Right lobe of liver (tissue), 6 donors: ENCODE results near the gene BAIAP2L2. TPM values are rescaled to one million over a fixed set of nuclear protein-coding genes. Genes with fewer than 3 reads are reported as not detected.

ENCODE experiments used
- ATAC-seq, 4 donors: fragments of 200-7000 bp; cut with Tn5 transposase; one replicate each; pipeline ENCODE4 v1.9.1; 2020; ENCODE audit warnings: mild to moderate bottlenecking in 4 of 4, moderate library complexity in 4 of 4
- DNase-seq, 3 donors: peaks; one replicate each; pipeline ENCODE4 v3.0.0-alpha.2; 2020
- H3K27ac ChIP-seq, 3 donors: fragments of 200-600 bp; one replicate each; pipeline ENCODE4 v1.8.0; 2022
- H3K27me3 ChIP-seq, 2 donors: fragments of 200-600 bp; one replicate each; pipeline ENCODE4 v1.8.0; 2022
- H3K36me3 ChIP-seq, 4 donors: fragments of 200-600 bp; sonication (generic) in 1 of 4; one replicate each; pipeline versions ENCODE4 v1.5.1 to v1.8.0; 2017 to 2022; ENCODE audit warnings: control low read depth in 1 of 4
- H3K4me1 ChIP-seq, 4 donors: fragments of 200-600 bp; sonication (generic) in 1 of 4; one replicate each; pipeline versions ENCODE4 v1.5.1 to v1.8.0; 2017 to 2022; ENCODE audit warnings: control low read depth in 1 of 4
- H3K4me3 ChIP-seq, 3 donors: fragments of 200-600 bp; one replicate each; pipeline ENCODE4 v1.8.0; 2022
- H3K9me3 ChIP-seq, 4 donors: fragments of 200-600 bp; sonication (generic) in 1 of 4; one replicate each; pipeline versions ENCODE4 v1.5.1 to v1.8.0; 2017 to 2022; ENCODE audit warnings: control low read depth in 1 of 4
- POLR2A ChIP-seq: fragments of 450-650 bp; IDR thresholded peaks from one replicate; pipeline ENCODE4 v1.6.1; 2017; ENCODE audit warnings: antibody characterized with exemption, mild to moderate bottlenecking
- WGBS: methylation state at CpG from one replicate; pipeline ENCODE4 v1.1.6; 2018; ENCODE audit warnings: low coverage, low lambda C conversion rate; ENCODE audit not compliant: insufficient coverage; ENCODE audit errors: missing lambda C conversion rate; 5-methylcytosine and 5-hydroxymethylcytosine counted together
- intact Hi-C, 2 donors: fragments of 100-400 bp; cut with DNase I; formaldehyde crosslinking; loops; one replicate each; pipeline versions ENCODE4 v1.11.2 to v1.14.1; 2022
- total RNA-seq, 6 experiments: library from RNA; depleted of rRNA in 2 of 6; stranded (reverse); fragments of >200 nt in 2 of 6; fragmentation: NEBNext Ultra II Directional in 3 of 6; extraction: Animal tissue kit (Norgen Biotek cat#: 25700) in 3 of 6; gene quantifications; one replicate each; pipeline versions ENCODE4 v1.1.0 to v1.2.4, GENCODE V29; 2016 to 2023
- TF ChIP-seq, protein P1 (sequence below), 4 donors: fragments of 200-600 bp in 3 of 4; fragments of 450-650 bp in 1 of 4; IDR thresholded peaks; one replicate each; pipeline versions ENCODE4 v1.5.1 to v1.8.0; 2016 to 2022; ENCODE audit warnings: antibody characterized with exemption in 4 of 4, mild to moderate bottlenecking in 2 of 4
- donor health status: DM: no; HTN: yes; CAD: no.
- donor health status: DM: no; HTN: no; CAD: no.
- donor health status: DM: no; HTN: no; CAD: no.
- donor health status: DM: no; HTN: yes; CAD: no.
- donor health status: DM: no; HTN: yes; CAD: no.

The BAIAP2L2 gene
- total RNA-seq, 6 experiments from 2014 or later = 0.79 to 5.0 (median 1.4) TPM

DNA sequence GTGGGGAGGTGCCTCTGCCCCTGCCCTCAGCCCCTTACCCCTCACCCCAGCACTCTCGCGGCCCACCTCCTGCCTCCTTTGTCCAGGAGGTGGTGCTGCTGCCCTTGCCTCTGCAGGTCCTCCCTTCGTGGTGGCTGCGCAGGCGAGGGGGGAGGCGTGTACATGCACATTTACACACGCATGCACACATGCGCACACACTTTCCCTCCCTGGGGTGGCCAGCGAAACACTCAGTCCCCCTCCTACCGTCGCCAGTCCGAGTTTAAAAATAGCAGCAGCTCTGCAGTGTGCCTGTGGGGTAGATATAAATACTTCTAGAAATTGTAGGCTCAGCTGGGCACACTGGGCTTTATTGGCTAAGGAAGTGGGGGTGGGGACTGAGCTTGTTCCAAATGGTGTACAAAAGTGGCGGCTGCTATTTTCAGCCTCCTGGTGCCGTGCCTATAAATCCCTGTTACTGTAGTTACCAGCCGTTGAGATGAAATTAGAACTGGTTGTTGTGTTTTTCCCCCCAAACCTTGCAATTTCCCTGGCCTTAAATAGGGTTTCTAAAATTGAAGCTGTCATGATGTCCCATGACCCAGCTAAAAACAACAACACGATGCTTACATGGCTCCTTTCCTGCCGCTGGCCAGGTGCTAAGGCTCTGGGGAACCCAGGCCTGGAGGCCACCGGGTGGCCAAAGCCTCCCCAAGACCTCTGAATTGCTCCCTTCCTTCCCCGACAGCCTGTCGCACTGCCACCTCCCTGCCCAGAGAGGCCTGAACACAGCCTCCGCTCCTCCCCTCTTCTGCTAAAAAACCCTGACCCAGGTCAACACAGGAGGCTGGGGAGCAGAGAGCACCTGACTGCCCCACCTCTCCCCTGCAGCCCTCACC, 40.9 kb downstream of the BAIAP2L2 start:
- DNase-seq = peak; percentile 38 to 51 (median 45)
- TF ChIP-seq, protein P1, sequence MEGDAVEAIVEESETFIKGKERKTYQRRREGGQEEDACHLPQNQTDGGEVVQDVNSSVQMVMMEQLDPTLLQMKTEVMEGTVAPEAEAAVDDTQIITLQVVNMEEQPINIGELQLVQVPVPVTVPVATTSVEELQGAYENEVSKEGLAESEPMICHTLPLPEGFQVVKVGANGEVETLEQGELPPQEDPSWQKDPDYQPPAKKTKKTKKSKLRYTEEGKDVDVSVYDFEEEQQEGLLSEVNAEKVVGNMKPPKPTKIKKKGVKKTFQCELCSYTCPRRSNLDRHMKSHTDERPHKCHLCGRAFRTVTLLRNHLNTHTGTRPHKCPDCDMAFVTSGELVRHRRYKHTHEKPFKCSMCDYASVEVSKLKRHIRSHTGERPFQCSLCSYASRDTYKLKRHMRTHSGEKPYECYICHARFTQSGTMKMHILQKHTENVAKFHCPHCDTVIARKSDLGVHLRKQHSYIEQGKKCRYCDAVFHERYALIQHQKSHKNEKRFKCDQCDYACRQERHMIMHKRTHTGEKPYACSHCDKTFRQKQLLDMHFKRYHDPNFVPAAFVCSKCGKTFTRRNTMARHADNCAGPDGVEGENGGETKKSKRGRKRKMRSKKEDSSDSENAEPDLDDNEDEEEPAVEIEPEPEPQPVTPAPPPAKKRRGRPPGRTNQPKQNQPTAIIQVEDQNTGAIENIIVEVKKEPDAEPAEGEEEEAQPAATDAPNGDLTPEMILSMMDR (IDR thresholded peaks at IDR 0.05) = peak; percentile 9 to 37 (median 30)
- TF ChIP-seq POLR2A = no peak
- ATAC-seq = peak in 2 of 4 donors; percentile 15
- peaks cover 0 to 48% (median 22%) of the 10 kb centered on the region in 4 donors for H3K36me3 ChIP-seq
- no peaks in the 10 kb centered on the region for H3K27me3 ChIP-seq
- peaks cover 0 to under 1% (median 0%) of the 10 kb centered on the region in 4 donors for H3K4me1 ChIP-seq
- intact Hi-C loops = loop anchor here in 1 of 2 donors (10.0 kb wide), 1 partner anchor 275 kb away; no protein-coding TSS in a partner anchor
- no peak overlapping the region for H3K27ac ChIP-seq
- H3K4me3 ChIP-seq = no peak overlapping the region
- WGBS = 79% methylated on average over 10 of the region's 21 CpGs
- H3K9me3 ChIP-seq = no peaks in the 10 kb centered on the region

DNA sequence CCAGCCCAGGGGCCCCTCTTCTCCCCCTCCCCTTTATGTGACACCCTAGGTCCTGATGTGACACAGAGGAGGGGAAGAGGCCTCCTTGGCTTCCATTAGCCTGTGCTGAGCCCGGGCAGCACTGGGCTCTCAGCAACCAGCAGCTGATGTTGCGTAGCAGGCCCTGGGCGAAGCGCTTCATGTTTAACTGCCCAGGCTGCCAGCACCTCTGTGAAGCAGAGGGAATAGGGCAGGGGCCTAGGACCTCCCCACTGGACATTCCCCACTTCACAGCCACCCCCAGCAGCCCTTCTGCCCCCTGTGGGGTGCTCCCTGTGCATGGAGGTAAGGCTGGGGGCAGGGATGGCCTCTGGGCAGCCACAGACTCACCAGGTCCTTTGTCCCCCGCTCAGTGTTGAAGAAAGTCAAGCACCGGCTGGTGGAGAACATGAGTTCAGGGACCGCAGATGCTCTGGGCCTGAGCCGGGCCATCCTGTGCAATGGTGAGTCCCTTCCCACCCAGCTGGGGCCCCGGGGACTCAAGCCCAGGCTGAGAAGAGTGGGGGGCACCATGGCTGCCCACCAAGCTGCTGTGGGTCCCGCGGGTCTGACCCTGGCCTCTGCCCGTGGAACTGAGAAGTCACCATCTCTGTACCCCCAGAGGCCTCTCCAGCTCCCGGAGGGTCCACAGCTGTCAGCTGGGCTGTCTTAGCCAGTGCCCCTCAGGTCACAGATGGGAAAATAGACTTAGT, 41.7 kb downstream of the BAIAP2L2 start:
- peak in 1 of 3 donors; percentile 23 for DNase-seq
- Histone ChIP-seq H3K9me3 (no peaks in the 10 kb centered on the region), H3K4me3 (no peak overlapping the region), H3K27ac (no peak overlapping the region), H3K36me3 (peaks cover 0 to 52% (median 23%) of the 10 kb centered on the region in 4 donors), H3K4me1 (no peaks in the 10 kb centered on the region), H3K27me3 (no peaks in the 10 kb centered on the region)
- no peak for TF ChIP-seq POLR2A
- TF ChIP-seq, protein P1 (IDR thresholded peaks at IDR 0.05) = no peak
- intact Hi-C loops = loop anchor here in 1 of 2 donors (10.0 kb wide), 1 partner anchor 276 kb away; no protein-coding TSS in a partner anchor
- WGBS = 90% methylated on average over 2 of the region's 13 CpGs
- ATAC-seq = no peak

DNA sequence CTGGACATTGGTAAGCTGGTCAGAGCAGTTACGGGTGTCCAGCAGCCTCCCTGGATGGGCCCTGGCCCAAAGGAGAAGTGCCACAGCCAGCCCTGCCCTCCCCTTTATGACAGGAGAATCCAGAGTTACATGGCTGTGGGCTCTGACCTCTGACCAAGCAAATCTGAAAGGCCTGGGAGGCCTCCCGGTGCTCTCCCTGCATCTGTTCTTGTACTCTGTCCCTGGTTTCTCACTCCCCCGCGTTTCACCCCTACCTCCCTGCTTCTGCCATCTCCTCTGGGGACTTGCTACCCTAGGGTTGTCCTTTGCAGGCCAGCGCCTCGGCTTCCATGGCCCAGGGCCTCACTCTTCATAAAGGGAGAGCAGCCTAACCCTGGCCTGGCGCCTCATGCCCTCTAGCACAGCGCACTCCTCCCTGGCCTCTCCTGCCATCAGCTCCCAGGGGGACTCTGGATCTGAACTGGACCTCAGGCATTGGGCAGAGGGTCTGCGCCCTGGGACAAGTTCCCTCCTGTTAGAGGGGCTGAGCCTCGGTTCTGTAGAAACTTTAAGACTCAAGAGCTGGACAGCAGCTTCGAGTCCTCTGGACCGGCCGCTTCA, 42.6 kb downstream of the BAIAP2L2 start:
- H3K27me3 ChIP-seq = no peaks in the 10 kb centered on the region
- no peaks in the 10 kb centered on the region for H3K9me3 ChIP-seq
- intact Hi-C loops = loop anchor here in 1 of 2 donors (10.0 kb wide), 1 partner anchor 277 kb away; no protein-coding TSS in a partner anchor
- no peaks in the 10 kb centered on the region for H3K4me1 ChIP-seq
- H3K27ac ChIP-seq = no peak overlapping the region
- DNase-seq (no peak), ATAC-seq (no peak)
- no peak overlapping the region for H3K4me3 ChIP-seq
- TF ChIP-seq POLR2A = no peak
- TF ChIP-seq, protein P1 (IDR thresholded peaks at IDR 0.05) = no peak
- WGBS = 92% methylated on average over 10 of the region's 13 CpGs
- H3K36me3 ChIP-seq = peaks cover 0 to 49% (median 25%) of the 10 kb centered on the region in 4 donors

DNA sequence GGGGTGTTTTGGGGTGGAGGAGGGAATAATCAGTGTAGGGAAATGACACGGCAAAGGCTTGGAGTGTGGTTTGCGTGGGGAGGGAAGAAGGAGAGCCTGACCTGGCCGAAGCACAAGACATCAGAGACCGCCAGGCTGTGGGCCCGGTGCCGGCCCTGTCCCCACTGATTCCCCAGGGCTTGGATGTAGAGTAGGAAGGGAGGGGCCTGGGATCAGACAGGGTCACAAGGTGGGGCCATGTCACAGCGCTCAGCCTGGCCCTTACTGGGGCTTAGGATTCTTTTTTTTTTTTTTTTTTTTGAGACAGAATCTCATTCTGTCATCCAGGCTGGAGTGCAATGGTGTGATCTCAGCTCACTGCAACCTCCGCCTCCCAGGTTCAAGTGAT, 43.5 kb downstream of the BAIAP2L2 start:
- no peak for TF ChIP-seq POLR2A
- TF ChIP-seq, protein P1 (IDR thresholded peaks at IDR 0.05) = no peak
- Histone ChIP-seq H3K9me3 (no peaks in the 10 kb centered on the region), H3K27ac (no peak overlapping the region), H3K4me3 (no peak overlapping the region), H3K4me1 (no peaks in the 10 kb centered on the region), H3K27me3 (no peaks in the 10 kb centered on the region), H3K36me3 (peaks cover 0 to 41% (median 22%) of the 10 kb centered on the region in 4 donors)
- no peak for DNase-seq
- 91% methylated on average over 4 of the region's 8 CpGs for WGBS
- no peak for ATAC-seq
- intact Hi-C loops = loop anchor here in 1 of 2 donors (10.0 kb wide), 1 partner anchor 278 kb away; no protein-coding TSS in a partner anchor
